HUDEP-2 (cell line): Measurements from ENCODE around the gene MAD1L1.

Experiments used
- DNase-seq, 76 experiments: peaks; one replicate each; lab custom pipeline; 2025; ENCODE audit not compliant: unreplicated experiment in 76 of 76; lab: John Stamatoyannopoulos, UW

MAD1L1 gene

DNA sequence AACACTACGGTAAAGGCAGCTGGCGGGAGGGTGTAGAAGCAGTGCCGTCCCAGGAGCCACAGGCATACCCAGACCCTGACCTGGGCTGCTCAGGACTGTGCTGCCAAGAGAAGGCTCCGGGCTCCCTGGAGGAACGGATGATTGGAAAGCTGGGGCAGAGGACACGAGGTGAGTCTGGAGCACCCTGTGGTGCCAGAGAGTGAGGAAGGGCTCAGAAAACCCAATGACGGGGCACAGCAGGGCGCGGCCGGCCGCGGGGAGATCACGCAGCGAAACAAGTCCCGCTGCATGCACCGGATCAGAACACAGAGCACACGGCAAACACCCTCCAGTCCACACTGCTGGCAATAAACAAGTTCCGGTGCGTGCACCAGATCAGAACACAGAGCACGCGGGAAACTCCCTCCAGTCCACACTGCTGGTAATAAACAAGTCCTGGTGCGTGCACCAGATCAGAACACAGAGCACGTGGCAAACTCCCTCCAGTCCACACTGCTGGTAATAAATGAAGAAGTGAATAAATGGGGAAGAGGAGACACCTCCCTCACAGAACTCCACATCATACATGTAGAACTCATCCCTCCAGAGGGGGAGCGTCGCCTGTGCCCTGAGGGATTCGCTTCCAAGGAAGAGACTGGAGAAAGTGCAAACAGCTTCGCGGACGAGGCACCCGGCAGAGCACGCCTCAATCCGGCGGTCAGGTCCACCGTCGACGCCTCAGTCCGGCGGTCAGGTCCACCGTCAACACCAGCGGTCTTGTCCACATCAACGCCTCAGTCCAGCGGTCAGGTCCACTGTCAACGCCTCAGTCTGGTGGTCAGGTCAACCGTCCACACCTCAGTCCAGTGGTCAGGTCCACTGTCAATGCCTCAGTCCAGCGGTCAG lies 265.0 kb downstream of the MAD1L1 start:
- no peak for DNase-seq

DNA sequence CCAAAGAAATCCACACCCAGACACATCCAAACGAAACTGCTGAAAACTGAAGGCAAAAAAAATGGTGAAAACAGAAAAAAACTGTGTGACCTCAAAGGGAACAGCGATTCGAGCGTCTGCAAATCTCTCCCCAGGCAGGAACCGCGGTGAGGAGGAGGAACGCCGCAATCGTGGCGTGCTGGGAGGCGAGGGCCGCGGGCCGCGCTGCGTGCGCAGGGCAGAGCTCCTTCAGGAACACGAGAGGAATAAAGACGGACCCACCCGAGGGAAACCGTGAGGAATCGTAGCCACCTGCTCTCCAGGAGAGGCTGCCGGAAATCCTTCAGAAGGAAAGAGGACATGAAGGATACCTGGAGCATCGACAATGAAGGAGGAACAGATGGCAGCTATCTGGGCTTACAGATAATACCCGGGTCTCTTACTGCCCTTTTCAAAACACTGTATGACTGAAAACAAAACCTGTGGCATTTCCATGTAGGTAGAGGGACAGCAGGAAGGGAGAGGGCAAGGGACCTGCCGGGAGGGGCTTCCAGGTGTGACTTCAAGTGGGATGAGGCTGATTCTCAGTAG lies 266.0 kb downstream of the MAD1L1 start:
- DNase-seq: no peak

DNA sequence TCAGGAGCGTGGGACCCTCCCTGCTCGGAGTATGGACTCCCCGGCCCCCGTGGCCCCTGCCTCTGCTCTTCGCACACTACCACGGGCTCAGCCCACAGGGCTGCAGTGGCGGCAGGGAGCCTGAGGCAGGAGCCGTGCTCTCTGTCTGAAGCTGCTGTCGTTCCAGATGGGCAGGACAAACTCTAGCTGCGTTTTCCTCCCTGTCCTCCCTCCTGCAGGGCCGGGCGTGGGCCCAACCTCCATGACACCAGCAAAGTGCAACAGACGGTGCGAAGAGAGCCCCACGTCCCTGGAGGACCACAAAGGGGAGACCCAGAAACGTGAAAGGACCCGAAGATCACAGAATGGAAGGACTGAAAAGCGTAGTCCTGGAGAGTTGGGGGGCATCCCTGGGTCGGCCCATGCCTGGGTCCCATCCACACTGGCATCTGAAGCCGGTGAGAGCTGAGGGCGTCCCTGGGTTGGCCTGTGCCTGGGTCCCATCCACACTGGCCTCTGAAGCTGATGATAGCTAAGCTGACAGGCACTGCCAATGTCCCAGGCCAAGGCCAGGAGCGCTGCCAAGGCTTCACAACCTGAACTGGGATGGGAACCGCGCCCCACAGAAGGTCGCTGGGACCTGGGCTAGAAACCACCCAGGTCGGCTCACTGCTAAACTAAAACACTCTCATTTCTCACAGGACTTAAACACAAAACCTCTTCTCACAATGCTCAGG lies 267.0 kb downstream of the MAD1L1 start:
- DNase-seq: no peak

DNA sequence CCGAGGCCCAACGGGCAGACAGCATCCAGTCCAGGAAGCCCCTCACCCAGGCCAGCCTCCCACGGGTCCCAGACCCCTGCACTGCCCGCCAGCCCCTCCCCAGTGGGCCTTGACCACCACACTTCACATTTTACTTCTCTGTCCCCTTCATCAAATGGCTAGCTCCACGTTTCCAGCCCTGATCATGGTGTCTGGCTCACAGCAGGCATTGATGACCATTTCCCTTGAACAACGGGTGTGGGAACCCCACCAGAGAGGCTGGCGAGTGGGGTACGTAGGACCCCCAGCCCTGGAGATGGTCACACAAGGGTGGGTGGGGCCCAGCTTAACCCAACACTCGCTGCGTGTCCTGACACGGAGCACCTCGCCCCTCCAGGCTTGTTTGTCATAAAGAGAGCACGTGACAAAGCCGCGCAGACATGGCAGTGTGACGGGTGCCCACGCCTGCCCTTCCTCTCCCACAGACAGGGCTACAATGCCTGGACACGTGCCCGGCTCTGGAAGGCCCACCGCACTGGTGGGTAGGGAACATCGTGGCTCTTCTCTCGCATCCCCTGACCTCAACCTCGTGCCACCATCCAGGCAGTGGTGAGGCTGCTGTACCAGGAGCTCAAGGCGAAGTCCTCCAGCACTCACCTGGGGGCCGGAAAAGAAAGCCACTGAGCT lies 267.7 kb downstream of the MAD1L1 start:
- DNase-seq: no peak

DNA sequence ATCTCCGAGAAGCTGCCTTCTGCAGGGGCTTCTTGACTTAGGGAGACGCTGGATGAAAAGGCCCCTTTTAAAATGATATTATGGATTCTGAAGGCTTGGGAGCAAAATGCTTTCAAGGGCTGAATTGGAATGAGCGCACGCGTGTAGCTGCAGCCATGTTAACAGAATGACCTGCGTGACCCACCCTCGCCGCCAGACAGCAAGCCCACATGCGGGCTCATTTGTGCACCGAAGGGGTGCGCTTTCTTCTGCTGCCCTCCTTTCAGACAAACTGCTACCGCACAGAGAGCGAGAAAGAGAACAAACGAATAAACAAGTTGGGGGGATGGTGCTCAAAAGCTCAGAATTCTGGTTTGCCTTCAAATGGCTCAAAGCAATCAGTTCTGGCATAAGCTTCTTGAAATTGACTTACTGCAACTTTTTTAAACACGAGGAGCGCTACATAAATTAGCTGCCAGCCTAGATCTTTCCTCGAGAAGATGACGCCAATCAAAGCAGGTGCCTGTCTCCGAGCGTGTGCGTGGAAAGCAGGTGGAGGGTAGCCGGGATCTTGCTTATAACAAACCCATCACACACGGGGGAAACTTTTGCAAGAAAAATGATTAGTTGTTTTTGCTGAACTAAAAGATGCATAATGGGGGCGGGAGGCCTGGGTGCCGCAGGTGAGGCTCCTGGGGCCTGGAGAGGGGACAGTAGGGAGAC lies 268.4 kb downstream of the MAD1L1 start:
- DNase-seq: no peak

DNA sequence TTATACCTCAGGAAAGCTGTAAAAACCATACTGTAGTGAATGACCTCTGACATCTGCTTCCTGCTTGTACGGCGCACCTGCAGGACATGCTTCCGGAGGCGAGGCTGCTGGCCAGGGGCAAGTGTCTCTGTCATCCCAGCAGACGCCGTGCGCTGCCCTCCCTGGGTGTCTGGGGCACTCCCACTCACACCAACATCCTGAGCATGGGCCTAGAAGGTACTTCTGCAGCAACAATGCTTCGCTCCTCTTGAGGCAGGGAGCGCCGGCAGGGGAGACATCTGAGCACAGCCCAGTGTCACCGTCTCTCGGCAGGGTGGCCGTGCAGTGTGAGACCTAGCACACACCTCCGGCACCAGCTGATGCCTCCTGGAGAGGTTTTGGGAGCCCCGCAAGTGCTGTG lies 269.2 kb downstream of the MAD1L1 start:
- no peak for DNase-seq

DNA sequence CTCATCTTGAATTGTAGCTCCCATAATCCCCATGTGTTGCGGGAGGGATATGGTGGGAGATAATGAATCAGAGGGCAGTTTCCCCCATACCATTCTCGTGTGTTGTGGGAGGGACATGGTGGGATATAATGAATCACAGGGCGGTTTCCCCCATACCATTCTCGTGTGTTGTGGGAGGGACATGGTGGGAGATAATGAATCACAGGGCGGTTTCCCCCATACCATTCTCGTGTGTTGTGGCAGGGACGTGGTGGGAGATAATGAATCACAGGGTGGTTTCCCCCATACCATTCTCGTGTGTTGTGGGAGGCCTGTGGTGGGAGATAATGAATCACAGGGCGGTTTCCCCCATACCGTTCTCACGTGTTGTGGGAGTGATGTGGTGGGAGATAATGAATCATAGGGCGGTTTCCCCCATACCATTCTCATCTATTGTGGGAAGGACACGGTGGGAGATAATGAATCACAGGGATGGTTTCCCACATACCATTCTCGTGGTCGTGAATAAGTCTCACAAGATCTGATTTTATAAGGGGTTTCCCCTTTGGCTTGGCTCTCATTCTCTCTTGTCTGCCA lies 271.0 kb downstream of the MAD1L1 start:
- peak in 61 of 76 experiments; percentile 6 to 73 (median 42) for DNase-seq

DNA sequence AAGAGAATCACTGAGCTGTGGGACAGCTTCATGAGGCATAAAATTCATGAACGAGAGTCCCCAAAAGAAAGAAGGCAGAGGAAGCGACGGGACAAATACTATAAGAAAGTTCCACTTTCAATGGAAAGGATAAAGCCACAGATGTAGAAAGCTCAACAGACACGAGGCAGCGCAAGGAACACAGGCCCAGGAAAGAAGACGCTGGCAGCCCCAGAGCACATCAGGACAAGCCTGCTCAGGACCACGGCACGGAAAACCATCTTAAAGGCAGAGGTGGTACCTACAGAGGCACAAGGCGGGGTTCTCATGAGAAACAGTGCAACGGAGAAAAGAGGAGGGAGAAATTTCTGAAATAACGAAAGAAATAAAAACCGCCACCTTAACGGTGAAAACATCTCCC lies 273.4 kb downstream of the MAD1L1 start:
- DNase-seq: no peak

DNA sequence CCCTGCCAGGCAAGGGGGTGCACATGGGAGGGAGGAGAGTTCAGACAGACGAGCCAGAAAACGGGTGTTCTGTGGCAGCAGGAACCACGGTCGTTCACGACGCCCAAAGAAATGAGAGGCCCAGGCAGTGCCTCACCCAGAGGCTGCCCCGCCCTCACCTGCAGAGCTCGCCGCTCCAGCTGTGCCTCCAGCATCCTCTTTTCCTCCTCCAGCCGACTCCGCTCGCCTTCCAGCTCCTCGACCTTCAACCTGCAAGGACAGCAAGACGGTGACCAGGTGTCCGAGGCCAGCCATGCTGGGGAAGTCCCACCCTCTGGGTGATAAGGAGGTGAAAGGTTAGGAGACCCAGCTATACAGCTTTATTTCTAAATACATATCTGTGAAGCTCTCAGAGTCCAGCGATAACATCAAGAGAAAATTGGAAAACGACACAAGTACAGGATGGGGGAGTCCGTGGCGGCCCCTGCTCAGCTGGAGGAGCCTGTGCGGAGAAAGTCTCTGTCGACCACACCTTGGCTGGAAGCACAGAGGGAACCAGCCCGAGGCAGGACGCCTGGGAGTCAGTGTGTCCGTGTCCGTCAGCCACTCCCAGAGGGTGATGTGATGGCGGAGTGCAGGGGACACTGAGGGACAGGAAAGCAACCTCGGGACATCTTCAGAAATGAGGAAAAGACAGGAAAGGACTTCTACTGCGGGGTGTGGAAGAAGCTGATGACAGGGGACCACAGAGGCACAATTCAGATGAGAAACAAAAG lies 275.1 kb downstream of the MAD1L1 start:
- no peak for DNase-seq

DNA sequence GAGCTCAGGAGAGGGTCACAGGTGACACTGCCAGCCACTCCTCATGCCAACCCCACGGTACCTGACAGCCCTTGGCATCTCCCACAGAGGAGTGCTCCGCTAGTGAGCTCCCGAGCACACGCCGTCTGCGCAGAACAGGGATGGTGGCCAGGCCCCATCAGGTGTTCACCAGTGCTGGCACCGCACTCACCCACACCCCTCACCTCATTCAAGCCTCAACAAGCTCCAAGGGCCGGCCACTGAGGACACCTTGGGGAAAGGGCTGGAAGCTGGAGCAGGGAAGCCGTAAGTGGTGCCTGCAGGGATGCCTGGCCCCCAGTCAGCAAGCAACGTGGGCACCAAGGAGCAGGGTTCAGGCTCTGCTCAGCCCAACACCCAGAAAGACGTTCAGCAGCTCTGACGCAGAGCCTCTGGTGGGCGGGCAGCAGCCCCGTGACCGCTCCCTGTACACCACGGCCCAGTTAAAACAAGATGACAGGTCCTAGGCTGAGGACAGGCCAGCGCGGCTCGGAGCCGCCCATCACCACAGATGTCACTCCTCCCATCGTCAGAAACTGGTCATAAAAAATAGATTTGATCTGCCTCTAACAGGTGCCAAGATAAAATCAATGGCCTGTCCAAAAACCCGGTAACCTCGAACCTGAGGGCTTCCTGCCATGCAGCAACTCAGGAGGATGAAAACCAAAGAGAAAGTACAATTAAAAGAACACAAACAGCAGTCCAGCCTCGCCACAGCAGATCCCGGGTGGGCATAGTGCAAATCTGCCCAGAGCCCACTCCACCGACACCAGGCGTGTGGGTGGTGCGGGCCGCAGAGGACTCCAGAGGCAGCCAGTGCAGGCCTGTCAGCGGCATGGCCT lies 275.9 kb downstream of the MAD1L1 start:
- DNase-seq: no peak

DNA sequence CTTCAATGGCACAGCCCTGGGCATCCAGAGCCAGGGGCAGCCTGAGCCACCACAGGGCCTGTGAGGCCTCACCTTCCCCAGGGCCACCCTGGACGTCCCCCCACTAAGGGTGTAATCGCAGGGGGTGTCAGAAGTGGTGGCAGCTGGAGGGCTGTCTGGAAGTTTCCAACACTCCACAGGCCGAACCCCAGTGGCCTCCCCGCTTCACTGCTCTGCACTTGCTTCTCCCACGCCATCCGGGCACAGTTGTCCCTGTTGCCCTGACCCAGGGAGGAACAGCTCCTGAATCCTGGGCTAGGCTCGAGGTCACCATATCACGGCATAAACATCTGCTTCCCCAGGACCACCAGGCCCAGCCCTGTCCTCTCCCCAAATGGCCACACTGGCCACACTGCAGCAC lies 276.6 kb downstream of the MAD1L1 start:
- no peak for DNase-seq

DNA sequence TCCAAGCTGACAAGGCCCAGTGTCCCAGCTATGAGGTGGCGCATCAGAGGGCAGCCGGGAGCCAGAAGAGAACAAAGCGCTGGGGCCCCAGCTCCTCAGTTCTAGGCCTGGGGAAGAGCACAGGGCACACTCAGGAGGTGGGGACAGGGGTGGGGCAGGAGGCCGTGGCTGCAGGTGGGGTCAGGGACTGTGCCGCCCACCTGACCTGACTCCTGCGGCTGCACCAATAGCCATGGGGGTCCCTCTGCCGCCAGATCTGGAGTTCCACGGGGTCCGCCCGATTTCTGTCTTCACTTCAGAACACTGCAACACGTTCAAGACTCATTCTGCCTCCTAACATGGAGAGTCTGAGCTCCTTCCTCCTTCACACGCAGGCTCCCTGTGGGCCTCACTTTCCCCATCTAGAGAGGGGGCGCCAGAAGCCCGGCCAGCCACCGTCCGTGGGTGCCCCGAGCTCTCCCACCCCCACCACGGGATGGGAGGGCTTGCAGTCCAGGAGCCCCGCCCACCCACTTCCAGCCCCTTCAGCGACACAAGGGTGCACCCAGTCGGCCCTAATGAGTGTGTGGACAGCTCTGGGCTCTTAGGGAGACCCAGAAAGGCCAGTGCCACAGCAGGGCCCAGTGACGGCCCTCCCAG lies 278.3 kb downstream of the MAD1L1 start:
- DNase-seq: no peak

DNA sequence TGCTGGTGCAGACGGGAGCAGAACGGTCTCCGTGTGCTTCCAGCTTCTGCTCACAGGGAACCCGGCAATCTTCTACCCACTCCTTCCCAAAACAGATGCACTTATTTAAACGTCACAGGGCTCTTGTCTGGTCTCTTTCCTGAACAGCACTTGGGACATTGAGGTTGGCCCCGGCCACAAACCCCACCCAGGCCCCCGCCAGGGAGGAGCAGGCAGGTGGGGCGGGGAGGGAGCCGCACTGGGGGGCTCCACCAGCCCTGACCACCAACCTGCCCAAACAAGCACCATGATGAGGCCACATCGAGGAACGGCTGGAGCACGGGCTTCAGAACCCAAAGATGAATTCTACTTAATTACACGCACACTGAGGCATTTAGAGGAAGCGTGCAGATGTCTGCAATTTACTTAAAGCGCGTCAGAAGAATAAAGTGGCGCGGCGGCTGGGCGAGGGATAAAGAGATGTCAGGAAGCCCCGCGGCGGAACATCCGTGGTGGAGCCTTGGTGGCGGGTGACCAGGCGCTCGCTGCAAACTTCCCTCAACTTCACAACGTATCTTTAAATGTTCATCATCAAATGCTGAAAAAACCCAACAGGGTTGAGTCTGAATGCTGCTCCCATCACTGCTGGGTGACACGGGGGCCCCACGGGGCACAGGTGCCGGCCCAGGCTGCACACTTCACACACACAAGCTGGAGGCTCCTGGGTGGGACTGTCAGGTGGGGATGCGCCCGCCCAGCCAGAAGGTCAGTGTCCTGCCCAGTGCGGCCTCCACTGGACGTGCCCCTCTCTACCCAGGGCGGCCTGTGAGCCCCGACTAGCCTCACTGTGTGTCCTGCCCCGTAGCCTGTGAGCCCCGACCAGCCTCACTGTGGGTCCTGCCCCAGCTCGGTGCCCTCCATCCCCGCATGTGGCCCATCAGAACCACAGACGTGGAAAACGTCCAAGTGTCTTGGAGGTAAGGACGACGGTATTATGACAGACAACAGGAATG lies 279.2 kb downstream of the MAD1L1 start:
- DNase-seq: no peak

DNA sequence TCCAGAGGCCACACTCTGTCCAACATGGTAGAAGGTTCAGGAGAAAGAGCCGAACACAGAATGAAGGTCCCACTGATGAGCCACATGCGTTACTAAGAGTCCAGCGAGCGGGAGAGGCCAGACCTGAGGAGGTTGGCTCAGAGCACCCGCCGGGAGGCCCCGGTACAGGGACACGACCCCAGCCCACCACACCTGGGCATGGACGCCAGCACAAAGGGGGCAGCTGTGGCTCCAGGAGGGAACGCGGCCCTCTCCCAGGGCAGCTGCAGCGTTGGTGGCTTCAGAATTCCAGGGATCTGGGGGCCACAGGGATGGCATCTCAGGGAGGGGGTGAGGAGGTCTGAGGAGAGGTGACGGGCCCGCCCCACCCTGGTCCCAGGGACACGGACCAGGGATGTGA lies 280.0 kb downstream of the MAD1L1 start:
- DNase-seq: no peak

DNA sequence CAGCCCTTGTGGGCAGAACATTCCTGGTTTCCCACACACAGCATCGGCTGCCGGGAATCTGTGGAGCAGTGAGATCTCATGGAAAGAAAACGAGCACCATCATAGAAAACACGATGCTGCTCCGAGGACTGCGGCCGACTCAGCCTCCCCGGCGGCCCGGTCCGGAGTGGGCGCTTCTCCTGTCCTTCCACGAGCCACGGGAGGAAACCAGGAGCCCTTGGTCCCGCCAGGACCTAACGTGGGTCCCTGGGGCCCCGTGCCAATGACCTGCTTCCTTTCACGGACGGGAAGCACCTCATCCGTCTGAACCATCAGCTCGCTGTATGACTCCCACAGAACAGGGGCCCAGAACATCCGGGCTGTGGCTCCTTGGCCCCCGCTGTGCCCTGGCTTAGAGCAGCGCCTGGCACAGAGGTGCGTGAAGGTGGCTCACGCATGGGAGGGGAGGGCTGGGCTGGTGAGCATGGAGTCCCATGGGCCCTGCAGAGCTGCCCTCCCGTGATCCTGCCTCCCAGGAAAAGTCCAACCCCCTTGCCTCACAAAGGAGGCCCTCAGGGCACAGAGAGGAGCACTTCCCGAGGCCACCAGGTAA lies 280.5 kb downstream of the MAD1L1 start:
- DNase-seq: no peak

DNA sequence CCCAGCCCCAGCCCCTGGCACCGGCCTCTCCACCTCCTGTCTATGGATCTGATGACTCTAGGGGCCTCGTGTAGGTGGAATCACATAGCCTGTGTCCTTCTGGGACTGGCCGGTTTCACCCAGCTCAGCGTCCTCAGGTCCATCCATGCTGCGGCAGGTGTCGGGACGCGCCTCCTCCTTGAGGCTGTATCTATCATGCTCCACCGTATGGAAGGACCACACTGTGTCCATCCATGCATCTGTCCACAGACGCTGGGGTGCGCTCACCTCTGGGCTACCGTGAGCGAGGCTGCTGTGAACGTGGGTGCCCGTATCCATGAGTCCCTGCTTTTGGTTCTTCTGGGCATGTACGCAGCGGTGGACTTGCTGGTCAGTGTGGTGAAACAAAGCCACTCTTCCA lies 281.1 kb downstream of the MAD1L1 start:
- DNase-seq: no peak

DNA sequence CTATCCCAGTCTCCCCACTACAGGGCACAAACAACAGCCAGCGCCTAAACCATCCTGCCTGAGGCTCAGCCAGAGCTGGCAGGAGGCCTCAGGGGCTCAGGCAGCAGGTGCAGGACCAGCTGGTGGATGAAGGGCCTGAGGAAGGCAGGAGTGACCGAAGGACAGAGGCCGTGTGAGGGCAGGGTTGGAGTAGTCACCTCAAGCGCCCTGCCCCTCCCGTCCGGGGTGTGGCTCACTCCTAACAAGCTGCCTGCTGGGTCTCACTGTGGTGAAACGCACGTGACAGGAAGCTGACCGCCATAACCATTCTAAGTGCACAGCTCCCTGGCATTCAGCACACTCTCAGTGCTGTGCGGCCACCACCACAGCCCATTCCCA lies 281.6 kb downstream of the MAD1L1 start:
- DNase-seq: peak in 48 of 76 experiments; percentile 6 to 63 (median 36)
